Vagina (tissue), 2 donors: ENCODE data around the gene ABAT. TPM values are rescaled to one million over a fixed set of nuclear protein-coding genes. Genes with fewer than 3 reads are reported as not detected.

Source experiments
- DNase-seq, 2 donors: peaks; one replicate each; pipeline ENCODE4 v3.0.0-alpha.2; 2017; ENCODE audit errors: extremely low spot score in 2 of 2
- H3K27ac ChIP-seq: fragments of 200-600 bp; sonication (generic); one replicate; pipeline ENCODE4 v1.5.1; 2019
- H3K27me3 ChIP-seq: fragments of 200-600 bp; sonication (generic); one replicate; pipeline ENCODE4 v1.5.1; 2019
- H3K36me3 ChIP-seq, 2 donors: fragments of 200-600 bp; sonication (generic); one replicate each; pipeline ENCODE4 v1.5.1; 2017 to 2019
- H3K4me1 ChIP-seq: fragments of 200-600 bp; sonication (generic); one replicate; pipeline ENCODE4 v1.5.1; 2019
- H3K4me3 ChIP-seq, 2 donors: fragments of 200-600 bp; sonication (generic); 1 replicate in 1 of 2; 2 replicates in 1 of 2; pipeline ENCODE4 v1.5.1; 2016 to 2019
- H3K9me3 ChIP-seq: fragments of 200-600 bp; sonication (generic); one replicate; pipeline ENCODE4 v1.5.1; 2019
- CTCF ChIP-seq, 3 experiments: fragments of 450-650 bp in 2 of 3; fragments of 200-600 bp in 1 of 3; sonication (generic) in 1 of 3; IDR thresholded peaks; one replicate each; pipeline ENCODE4 v1.5.1; 2017 to 2019; ENCODE audit warnings: antibody characterized with exemption in 3 of 3, mild to moderate bottlenecking in 2 of 3, moderate library complexity in 2 of 3
- POLR2A ChIP-seq, 2 donors: fragments of 450-650 bp; IDR thresholded peaks; one replicate each; pipeline ENCODE4 v1.6.1; 2017; ENCODE audit warnings: antibody characterized with exemption in 2 of 2, mild to moderate bottlenecking in 2 of 2, moderate library complexity in 2 of 2
- POLR2AphosphoS5 ChIP-seq, 2 donors: sonication (generic); formaldehyde crosslinking; IDR thresholded peaks; one replicate each; pipeline ENCODE4 v1.9.0; 2017; ENCODE audit warnings: antibody characterized with exemption in 2 of 2, mild to moderate bottlenecking in 2 of 2, low read depth in 1 of 2; ENCODE audit not compliant: insufficient read depth in 1 of 2
- intact Hi-C: fragments of 100-400 bp; cut with DNase I; formaldehyde crosslinking; loops from one replicate; pipeline ENCODE4 v1.15.1; 2023
- total RNA-seq: library from RNA; depleted of rRNA; stranded (reverse); fragments of >200 nt; gene quantifications from one replicate; pipeline ENCODE4 v1.2.3, GENCODE V29; 2016

ABAT gene
- total RNA-seq, 1 donor from 2014 or later = 3.9 TPM

DNA sequence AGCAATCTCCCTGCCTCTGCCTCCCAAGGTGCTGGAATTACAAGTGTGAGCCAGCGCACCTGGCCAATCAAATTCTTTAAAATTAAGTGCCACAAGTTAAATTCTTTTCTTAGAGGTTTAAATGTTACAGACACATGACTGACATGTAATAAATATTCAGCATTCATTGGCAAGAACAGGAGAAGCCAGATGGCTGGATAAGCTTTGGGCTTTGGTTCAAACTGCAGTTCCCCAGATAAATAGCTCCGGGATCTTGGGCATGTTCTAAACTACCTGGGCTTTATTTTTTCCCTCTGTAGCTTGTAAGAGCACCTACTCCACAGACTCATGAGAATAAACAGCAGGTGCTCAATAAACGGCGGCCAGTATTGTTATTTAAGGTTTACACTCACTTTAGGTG is 34.1 kb downstream of the ABAT start:
- no peaks in the 10 kb centered on the region for H3K9me3 ChIP-seq
- peaks cover 10% of the 10 kb centered on the region for H3K4me1 ChIP-seq
- TF ChIP-seq POLR2A (IDR thresholded peaks at IDR 0.05) (no peak), CTCF (IDR thresholded peaks at IDR 0.05) (no peak), POLR2AphosphoS5 (IDR thresholded peaks at IDR 0.05; ENCODE audit: insufficient read depth in 1 of 2, low read depth in 1 of 2) (no peak)
- DNase-seq = no peak
- H3K4me3 ChIP-seq = no peak overlapping the region
- no peaks in the 10 kb centered on the region for H3K27me3 ChIP-seq
- intact Hi-C loops = loop anchor here (10.0 kb wide), 1 partner anchor 1896 kb away; no protein-coding TSS in a partner anchor
- H3K27ac ChIP-seq = no peak overlapping the region
- H3K36me3 ChIP-seq = no peaks in the 10 kb centered on the region

GRCh38 chr16:8712589-8713361 is 38.4 kb downstream of the ABAT start:
- TF ChIP-seq CTCF (IDR thresholded peaks at IDR 0.05) = no peak
- TF ChIP-seq POLR2AphosphoS5 (IDR thresholded peaks at IDR 0.05; ENCODE audit: insufficient read depth in 1 of 2, low read depth in 1 of 2) = no peak
- TF ChIP-seq POLR2A (IDR thresholded peaks at IDR 0.05) = no peak
- H3K9me3 ChIP-seq = no peaks in the 10 kb centered on the region
- no peak overlapping the region for H3K4me3 ChIP-seq
- no peaks in the 10 kb centered on the region for H3K27me3 ChIP-seq
- intact Hi-C loops = no loop called here
- peaks cover 10% of the 10 kb centered on the region for H3K4me1 ChIP-seq
- H3K36me3 ChIP-seq = no peaks in the 10 kb centered on the region
- no peak overlapping the region for H3K27ac ChIP-seq
- DNase-seq = no peak

GRCh38 chr16:8713635-8714172 is 39.3 kb downstream of the ABAT start:
- TF ChIP-seq CTCF (IDR thresholded peaks at IDR 0.05) (no peak), POLR2A (IDR thresholded peaks at IDR 0.05) (no peak), POLR2AphosphoS5 (IDR thresholded peaks at IDR 0.05; ENCODE audit: insufficient read depth in 1 of 2, low read depth in 1 of 2) (no peak)

GRCh38 chr16:8714174-8714573 is 39.8 kb downstream of the ABAT start:
- intact Hi-C loops = no loop called here
- peaks cover 10% of the 10 kb centered on the region for H3K4me1 ChIP-seq
- no peak for TF ChIP-seq POLR2A (IDR thresholded peaks at IDR 0.05)
- TF ChIP-seq POLR2AphosphoS5 (IDR thresholded peaks at IDR 0.05; ENCODE audit: insufficient read depth in 1 of 2, low read depth in 1 of 2) = no peak
- TF ChIP-seq CTCF (IDR thresholded peaks at IDR 0.05) = no peak

More at GRCh38 chr16:8713635-8714172, 39.3 kb downstream of the ABAT start:
- Histone ChIP-seq H3K27ac (no peak overlapping the region), H3K36me3 (no peaks in the 10 kb centered on the region), H3K9me3 (no peaks in the 10 kb centered on the region), H3K4me1 (peaks cover 10% of the 10 kb centered on the region), H3K27me3 (no peaks in the 10 kb centered on the region), H3K4me3 (no peak overlapping the region)
- intact Hi-C loops = no loop called here
- DNase-seq = no peak

DNA sequence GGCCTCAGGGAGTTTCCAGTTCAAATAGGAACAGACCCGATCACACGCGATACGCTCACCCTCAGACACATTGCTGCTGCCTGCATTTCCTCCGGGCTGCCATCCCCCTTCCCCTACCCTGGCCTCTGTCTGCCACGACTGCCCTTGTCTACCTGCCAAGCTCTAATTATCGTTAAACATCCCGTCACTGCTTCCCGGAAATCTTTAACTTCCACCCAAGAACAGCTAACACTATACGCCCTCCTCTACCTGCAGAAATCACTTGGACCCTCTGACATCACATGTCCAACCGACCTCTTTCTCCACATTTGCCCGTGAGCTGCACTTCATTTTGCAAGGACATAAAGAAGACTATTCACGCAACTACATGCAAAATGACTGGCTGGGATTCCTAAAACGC is 40.4 kb downstream of the ABAT start:
- no peak for TF ChIP-seq CTCF (IDR thresholded peaks at IDR 0.05)
- no peak for TF ChIP-seq POLR2AphosphoS5 (IDR thresholded peaks at IDR 0.05; ENCODE audit: insufficient read depth in 1 of 2, low read depth in 1 of 2)
- no peak for TF ChIP-seq POLR2A (IDR thresholded peaks at IDR 0.05)
- H3K4me3 ChIP-seq = no peak overlapping the region
- intact Hi-C loops = no loop called here
- H3K27ac ChIP-seq = no peak overlapping the region
- no peak for DNase-seq
- H3K27me3 ChIP-seq = no peaks in the 10 kb centered on the region
- no peaks in the 10 kb centered on the region for H3K36me3 ChIP-seq
- peaks cover 10% of the 10 kb centered on the region for H3K4me1 ChIP-seq
- no peaks in the 10 kb centered on the region for H3K9me3 ChIP-seq

More at GRCh38 chr16:8714174-8714573, 39.8 kb downstream of the ABAT start:
- Histone ChIP-seq H3K27ac (no peak overlapping the region), H3K27me3 (no peaks in the 10 kb centered on the region), H3K36me3 (no peaks in the 10 kb centered on the region), H3K9me3 (no peaks in the 10 kb centered on the region), H3K4me3 (no peak overlapping the region)
- DNase-seq = no peak
